Activated naive CD4-positive, alpha-beta T cell treated with anti-CD3 and anti-CD28 coated beads, Interleukin-2, amount 50 U/mL, for 24 hours (primary cell): Measurements from ENCODE around the gene DMTF1.
"Not testable (repeated sequence)": the region's sequence is repeated elsewhere in the genome, so short reads cannot be mapped to it uniquely, and the experiment has no call there.

Source experiments
- H3K27ac Mint-ChIP-seq: one replicate; pipeline ENCODE4 v1.8.0; 2021; ENCODE audit warnings: mild to moderate bottlenecking, mixed read lengths
- H3K27me3 Mint-ChIP-seq: one replicate; pipeline ENCODE4 v1.8.0; 2021; ENCODE audit warnings: mixed read lengths
- H3K36me3 Mint-ChIP-seq: one replicate; pipeline ENCODE4 v1.8.0; 2021; ENCODE audit warnings: mixed read lengths
- H3K4me1 Mint-ChIP-seq: one replicate; pipeline ENCODE4 v1.8.0; 2021; ENCODE audit warnings: mixed read lengths
- H3K4me3 Mint-ChIP-seq: one replicate; pipeline ENCODE4 v1.8.0; 2021; ENCODE audit warnings: mild to moderate bottlenecking, mixed read lengths
- H3K9me3 Mint-ChIP-seq: one replicate; pipeline ENCODE4 v1.8.0; 2021; ENCODE audit warnings: mixed read lengths

The DMTF1 gene

DNA sequence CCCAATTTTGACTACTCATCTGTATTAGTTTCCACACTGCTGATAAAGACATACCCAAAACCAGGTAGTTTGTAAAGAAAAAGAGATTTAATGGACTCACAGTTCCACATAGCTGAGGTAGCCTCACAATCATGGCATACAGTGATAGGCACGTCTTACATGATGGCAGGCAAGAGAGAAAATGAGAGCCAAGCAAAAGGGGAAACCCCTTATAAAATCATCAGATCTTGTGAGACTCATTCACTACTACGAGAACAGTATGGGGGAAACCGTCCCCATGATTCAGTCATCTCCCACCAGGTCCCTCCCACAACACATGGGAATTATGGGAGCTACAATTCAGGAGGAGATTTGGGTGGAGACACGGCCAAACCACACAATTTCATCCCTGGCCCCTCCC is 51.7 kb downstream of the DMTF1 start:
- Mint-ChIP-seq H3K4me3 (peak overlapping the region; percentile 41), H3K4me1 (peaks cover 72% of the 10 kb centered on the region), H3K27ac (peak overlapping the region; percentile 79), H3K36me3 (peaks cover 47% of the 10 kb centered on the region)
- not testable (repeated sequence) for H3K27me3 Mint-ChIP-seq, H3K9me3 Mint-ChIP-seq

DNA sequence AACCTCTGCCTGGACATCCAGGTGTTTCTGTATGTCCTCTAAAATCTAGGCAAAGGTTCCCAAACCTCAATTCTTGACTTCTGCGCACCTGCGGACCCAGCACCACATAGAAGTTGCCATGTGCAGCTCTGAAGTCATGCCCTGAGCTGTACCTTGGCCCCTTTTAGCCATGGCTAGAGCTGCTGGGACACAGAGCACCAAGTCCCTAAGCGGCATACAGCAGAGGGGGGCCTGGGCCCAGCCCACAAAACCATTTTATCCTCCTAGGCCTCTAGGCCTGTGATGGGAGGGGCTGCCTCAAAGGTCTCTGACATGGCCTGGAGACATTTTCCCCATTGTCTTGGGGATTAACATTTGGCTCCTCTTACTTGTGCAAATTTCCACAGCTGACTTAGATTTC is 52.7 kb downstream of the DMTF1 start:
- Mint-ChIP-seq H3K36me3 (peaks cover 45% of the 10 kb centered on the region), H3K4me3 (no peak overlapping the region), H3K27ac (no peak overlapping the region), H3K4me1 (peaks cover 72% of the 10 kb centered on the region), H3K9me3 (peaks cover 9% of the 10 kb centered on the region), H3K27me3 (no peaks in the 10 kb centered on the region)

GRCh38 chr7:87205701-87206100 is 53.4 kb downstream of the DMTF1 start:
- Mint-ChIP-seq H3K27ac (peak overlapping the region; percentile 36), H3K4me1 (peaks cover 72% of the 10 kb centered on the region), H3K36me3 (peaks cover 47% of the 10 kb centered on the region)
- not testable (repeated sequence) for H3K4me3 Mint-ChIP-seq, H3K9me3 Mint-ChIP-seq, H3K27me3 Mint-ChIP-seq

GRCh38 chr7:87206361-87206760 is 54.1 kb downstream of the DMTF1 start:
- peaks cover 72% of the 10 kb centered on the region for H3K4me1 Mint-ChIP-seq
- H3K4me3 Mint-ChIP-seq = no peak overlapping the region
- peaks cover 9% of the 10 kb centered on the region for H3K9me3 Mint-ChIP-seq
- no peak overlapping the region for H3K27ac Mint-ChIP-seq
- H3K27me3 Mint-ChIP-seq = no peaks in the 10 kb centered on the region
- peaks cover 47% of the 10 kb centered on the region for H3K36me3 Mint-ChIP-seq

- peaks cover 75% of the 10 kb centered on the region for H3K4me1 Mint-ChIP-seq
- peak overlapping the region; percentile 16 for H3K4me3 Mint-ChIP-seq
- H3K27ac Mint-ChIP-seq = peak overlapping the region; percentile 82
- H3K9me3 Mint-ChIP-seq = peaks cover 4% of the 10 kb centered on the region
- no peaks in the 10 kb centered on the region for H3K27me3 Mint-ChIP-seq
- H3K36me3 Mint-ChIP-seq = peaks cover 32% of the 10 kb centered on the region
Measured at GRCh38 chr7:87209295-87209924, 57.2 kb downstream of the DMTF1 start.

DNA sequence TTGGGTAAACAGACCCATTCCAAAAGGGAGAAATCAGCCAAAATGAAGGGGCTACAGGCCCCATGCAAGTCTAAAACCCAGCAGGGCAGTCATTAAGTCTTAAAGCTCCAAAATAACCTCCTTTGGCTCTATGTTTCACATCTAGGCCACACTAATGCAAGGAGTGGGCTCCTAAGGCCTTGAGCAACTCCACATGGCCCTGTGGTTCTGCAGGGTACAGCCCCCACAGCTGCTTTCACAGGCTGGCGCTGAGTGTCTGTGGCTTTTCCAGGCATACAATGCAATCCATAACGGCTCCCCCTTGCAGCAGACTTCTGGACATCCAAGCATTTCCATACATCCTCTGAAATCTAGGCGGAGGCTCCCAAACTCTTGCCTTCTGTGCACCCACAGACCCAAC is 58.3 kb downstream of the DMTF1 start:
- Mint-ChIP-seq H3K4me1 (peaks cover 83% of the 10 kb centered on the region), H3K9me3 (peaks cover 4% of the 10 kb centered on the region), H3K36me3 (peaks cover 30% of the 10 kb centered on the region), H3K27me3 (no peaks in the 10 kb centered on the region), H3K27ac (peak overlapping the region; percentile 91), H3K4me3 (peak overlapping the region; percentile 11)

GRCh38 chr7:87212498-87212897 is 60.2 kb downstream of the DMTF1 start:
- Mint-ChIP-seq H3K36me3 (peaks cover 22% of the 10 kb centered on the region), H3K27ac (peak overlapping the region; percentile 99), H3K9me3 (no peaks in the 10 kb centered on the region), H3K4me1 (peaks cover 94% of the 10 kb centered on the region), H3K4me3 (peak overlapping the region; percentile 85), H3K27me3 (no peaks in the 10 kb centered on the region)

DNA sequence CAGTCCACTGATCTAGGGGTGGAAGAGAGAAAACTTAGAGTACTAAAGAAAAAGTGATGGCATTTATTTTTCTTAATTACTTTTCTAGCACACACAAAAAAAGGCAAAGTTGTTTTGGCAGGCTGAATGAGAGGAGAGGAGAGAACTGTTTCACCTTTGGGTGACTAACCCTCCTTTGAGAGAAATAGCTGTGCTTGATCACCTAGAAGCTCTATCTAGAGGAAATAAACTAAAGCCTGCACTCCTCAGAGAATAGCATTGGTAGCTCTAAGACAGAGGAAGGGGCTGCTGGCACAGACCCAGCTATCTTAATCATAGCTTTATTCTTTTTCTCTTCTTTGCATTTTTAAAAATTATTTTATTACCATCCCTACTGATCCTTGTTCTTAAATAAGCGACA is 61.0 kb downstream of the DMTF1 start:
- no peaks in the 10 kb centered on the region for H3K27me3 Mint-ChIP-seq
- peaks cover 16% of the 10 kb centered on the region for H3K36me3 Mint-ChIP-seq
- H3K4me3 Mint-ChIP-seq = peak overlapping the region; percentile 85
- H3K9me3 Mint-ChIP-seq = no peaks in the 10 kb centered on the region
- H3K27ac Mint-ChIP-seq = peak overlapping the region; percentile 99
- H3K4me1 Mint-ChIP-seq = peaks cover 94% of the 10 kb centered on the region

DNA sequence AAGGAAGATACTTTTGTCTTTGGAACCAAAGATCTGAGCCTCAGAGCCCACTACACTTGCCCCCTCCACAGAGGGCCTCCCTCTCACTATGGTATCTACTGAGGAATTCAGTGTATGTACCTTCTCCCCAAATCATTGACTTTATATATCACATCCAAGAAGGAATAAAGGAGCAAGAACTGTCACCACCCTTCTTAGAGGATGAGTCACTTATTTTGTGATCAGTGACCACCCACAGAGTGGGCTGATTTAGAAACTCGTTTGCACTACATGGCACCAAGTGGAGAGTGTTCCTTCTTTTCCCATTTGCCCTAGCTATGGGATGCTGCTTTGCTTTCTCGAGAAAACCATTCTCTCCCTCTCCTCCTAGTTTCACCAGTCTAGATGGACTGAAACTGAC is 61.6 kb downstream of the DMTF1 start:
- Mint-ChIP-seq H3K36me3 (peaks cover 16% of the 10 kb centered on the region), H3K4me3 (peak overlapping the region; percentile 85), H3K9me3 (no peaks in the 10 kb centered on the region), H3K27ac (peak overlapping the region; percentile 94), H3K27me3 (no peaks in the 10 kb centered on the region), H3K4me1 (peaks cover 93% of the 10 kb centered on the region)

GRCh38 chr7:87215046-87215445 is 62.8 kb downstream of the DMTF1 start:
- peaks cover 12% of the 10 kb centered on the region for H3K36me3 Mint-ChIP-seq
- H3K27me3 Mint-ChIP-seq = no peaks in the 10 kb centered on the region
- H3K4me1 Mint-ChIP-seq = peaks cover 81% of the 10 kb centered on the region
- H3K27ac Mint-ChIP-seq = peak overlapping the region; percentile 94
- H3K9me3 Mint-ChIP-seq = no peaks in the 10 kb centered on the region
- no peak overlapping the region for H3K4me3 Mint-ChIP-seq

GRCh38 chr7:87216701-87217508 is 64.7 kb downstream of the DMTF1 start:
- Mint-ChIP-seq H3K9me3 (no peaks in the 10 kb centered on the region), H3K27me3 (no peaks in the 10 kb centered on the region), H3K27ac (peak overlapping the region; percentile 99), H3K4me3 (peak overlapping the region; percentile 99), H3K36me3 (peaks cover 11% of the 10 kb centered on the region), H3K4me1 (peaks cover 69% of the 10 kb centered on the region)

DNA sequence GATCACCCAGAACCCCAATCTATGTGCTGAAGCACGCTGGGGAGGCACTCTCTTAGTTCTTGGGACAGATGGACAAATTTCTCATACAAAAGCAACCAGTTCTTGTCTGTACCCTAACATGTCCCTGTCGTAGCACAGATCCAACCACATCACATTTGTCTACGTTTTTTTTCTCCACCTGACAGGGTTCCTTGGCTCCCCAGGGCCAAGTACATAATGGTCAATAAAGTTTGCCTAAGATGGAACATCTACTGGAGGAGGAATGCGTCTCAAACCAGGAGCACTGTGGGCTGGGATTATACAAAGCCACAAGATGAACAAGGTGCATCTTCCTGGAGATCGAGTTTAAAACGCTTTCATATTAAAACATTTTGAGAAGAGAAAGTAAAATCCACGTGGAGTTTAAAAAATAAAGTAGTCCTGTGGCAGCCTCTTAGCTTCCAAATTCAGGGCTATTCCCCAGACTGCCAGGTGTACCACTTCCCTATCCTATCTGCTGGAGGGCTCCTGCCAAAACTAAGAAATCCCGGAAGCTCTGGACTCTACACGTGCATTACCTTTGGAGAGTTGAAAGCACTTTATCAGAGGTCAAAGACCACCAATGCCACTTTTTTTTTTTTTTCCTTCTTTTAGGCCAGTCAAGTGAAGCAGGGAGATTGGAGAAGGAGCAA is 65.9 kb downstream of the DMTF1 start:
- Mint-ChIP-seq H3K27ac (peak overlapping the region; percentile 99), H3K4me1 (peaks cover 57% of the 10 kb centered on the region), H3K4me3 (peak overlapping the region; percentile 99), H3K9me3 (no peaks in the 10 kb centered on the region), H3K36me3 (peaks cover 11% of the 10 kb centered on the region), H3K27me3 (no peaks in the 10 kb centered on the region)

DNA sequence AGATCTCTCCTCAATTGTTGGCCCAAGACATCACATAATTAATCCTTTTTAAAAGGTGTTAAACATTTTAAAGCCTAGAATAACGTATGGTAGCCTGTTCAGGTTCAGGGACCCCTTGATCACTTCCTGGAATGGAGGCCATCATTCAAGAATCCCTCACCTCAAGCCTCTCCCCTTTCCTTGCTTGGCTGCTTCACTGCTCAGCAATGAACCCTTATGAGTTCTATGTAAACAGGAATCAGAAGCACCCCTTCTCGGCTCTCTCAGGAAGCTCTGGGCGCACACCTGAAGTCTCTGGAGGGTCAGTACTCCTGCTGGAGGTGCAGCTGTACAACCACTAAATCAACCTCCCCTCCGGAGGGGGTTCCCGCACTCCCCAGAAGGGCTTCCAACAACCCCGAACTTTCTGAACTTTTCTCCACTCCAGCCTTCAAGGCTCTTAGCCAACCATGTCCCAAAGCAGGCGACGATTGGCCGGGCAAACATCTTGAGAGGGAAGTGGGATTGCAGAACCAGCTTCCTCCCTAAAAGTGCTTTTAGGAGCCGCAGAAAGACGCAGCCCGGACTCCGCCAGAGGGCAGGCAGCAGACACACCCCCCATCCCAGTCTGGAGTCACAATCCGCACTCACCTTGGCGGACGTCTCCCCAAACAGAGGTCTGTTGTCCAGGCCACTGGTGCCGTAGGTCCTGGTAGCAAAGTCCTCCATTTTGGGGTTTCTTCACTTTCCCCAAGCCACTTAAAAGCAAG is 66.7 kb downstream of the DMTF1 start:
- Mint-ChIP-seq H3K9me3 (no peaks in the 10 kb centered on the region), H3K27ac (peak overlapping the region; percentile 99), H3K27me3 (no peaks in the 10 kb centered on the region), H3K36me3 (peaks cover 7% of the 10 kb centered on the region), H3K4me1 (peaks cover 48% of the 10 kb centered on the region), H3K4me3 (peak overlapping the region; percentile 99)

GRCh38 chr7:87219545-87220025 is 67.3 kb downstream of the DMTF1 start, which contains the start of gene TMEM243:
Gene TMEM243, minus strand, starts transcription at chr7:87219732. Its CDS starts 229 bp downstream, at chr7:87219503.
- no peaks in the 10 kb centered on the region for H3K27me3 Mint-ChIP-seq
- peak within 1 kb of the TSS; percentile 99 for H3K4me3 Mint-ChIP-seq
- H3K36me3 Mint-ChIP-seq = peaks cover 3% of the 10 kb centered on the region
- H3K9me3 Mint-ChIP-seq = no peaks in the 10 kb centered on the region
- peak within 1 kb of the TSS; percentile 99 for H3K27ac Mint-ChIP-seq
- H3K4me1 Mint-ChIP-seq = peaks cover 42% of the 10 kb centered on the region

DNA sequence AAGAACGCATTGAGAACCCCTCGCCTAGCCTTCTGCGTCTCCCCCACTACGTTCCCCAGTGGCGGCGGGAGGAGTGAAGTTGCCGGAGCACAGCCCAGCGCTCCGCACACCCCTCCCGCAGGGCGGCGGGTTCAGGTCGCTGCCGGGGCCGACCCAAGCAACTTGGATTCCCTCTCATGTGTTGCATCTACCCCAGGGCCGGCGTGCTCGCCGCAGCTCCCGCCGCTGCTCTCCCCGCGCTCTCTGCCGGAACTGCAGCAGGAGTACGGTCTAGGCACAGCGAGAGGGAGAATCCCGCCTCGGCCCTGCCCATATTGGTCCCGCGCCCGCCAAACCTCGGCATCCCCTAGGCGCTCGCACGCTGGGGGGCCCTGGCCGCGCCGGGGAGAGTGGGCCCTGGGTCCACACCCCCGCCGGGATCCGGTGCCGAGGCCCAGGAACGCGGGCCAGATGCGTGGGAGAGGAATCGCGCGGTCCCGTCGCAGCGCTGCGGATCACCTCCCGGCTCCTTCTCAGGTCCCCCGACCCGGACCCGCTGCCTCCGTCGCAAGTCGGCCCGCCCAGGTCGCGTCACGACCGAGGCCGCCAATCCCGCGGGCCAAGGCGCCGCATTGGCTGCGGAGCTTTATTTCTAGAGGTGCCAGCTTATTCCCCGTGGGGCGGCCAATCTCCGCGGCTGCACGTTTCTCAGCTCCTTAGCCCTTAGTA is 67.9 kb downstream of the DMTF1 start:
- H3K4me1 Mint-ChIP-seq = peaks cover 38% of the 10 kb centered on the region
- H3K27me3 Mint-ChIP-seq = no peaks in the 10 kb centered on the region
- peak overlapping the region; percentile 99 for H3K4me3 Mint-ChIP-seq
- peak overlapping the region; percentile 99 for H3K27ac Mint-ChIP-seq
- peaks cover 1% of the 10 kb centered on the region for H3K36me3 Mint-ChIP-seq
- H3K9me3 Mint-ChIP-seq = no peaks in the 10 kb centered on the region
